ENCODE measurements around the gene PRKX.
"Not testable (repeated sequence)": the region's sequence is repeated elsewhere in the genome, so short reads cannot be mapped to it uniquely, and the experiment has no call there.

Gene PRKX

GRCh38 chrX:3707673-3708274 is 5.7 kb downstream of the PRKX start:
- not testable (repeated sequence) for DNase-seq

- no peak for DNase-seq
These were observed 7.0 kb downstream of the PRKX start for GRCh38 chrX:3706481-3706880.

DNA sequence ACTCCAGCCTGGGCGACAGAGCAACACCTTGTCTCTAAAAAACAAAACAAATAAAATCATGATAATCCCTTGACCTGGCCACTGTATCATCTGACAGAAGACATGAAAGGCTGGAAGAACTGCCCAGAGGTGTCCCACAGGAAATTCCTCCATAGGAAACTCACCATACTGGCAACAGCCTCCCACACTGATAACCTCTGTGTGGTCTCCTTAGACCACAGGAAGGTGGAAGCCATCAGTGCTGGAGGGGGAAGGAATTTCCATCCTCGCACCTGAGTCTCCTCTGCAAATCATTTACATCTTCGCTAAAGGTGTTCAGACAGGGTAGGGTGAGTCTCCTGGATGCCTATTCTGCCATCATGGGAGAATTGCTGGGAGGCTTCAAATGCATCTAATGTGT is 10.2 kb downstream of the PRKX start:
- DNase-seq: not testable (repeated sequence)

GRCh38 chrX:3702095-3702494 is 11.4 kb downstream of the PRKX start:
- not testable (repeated sequence) for DNase-seq

- DNase-seq: not testable (repeated sequence)
These were observed 12.0 kb downstream of the PRKX start for GRCh38 chrX:3701445-3701928.

GRCh38 chrX:3699821-3700381 is 13.5 kb downstream of the PRKX start:
- no peak for DNase-seq

DNA sequence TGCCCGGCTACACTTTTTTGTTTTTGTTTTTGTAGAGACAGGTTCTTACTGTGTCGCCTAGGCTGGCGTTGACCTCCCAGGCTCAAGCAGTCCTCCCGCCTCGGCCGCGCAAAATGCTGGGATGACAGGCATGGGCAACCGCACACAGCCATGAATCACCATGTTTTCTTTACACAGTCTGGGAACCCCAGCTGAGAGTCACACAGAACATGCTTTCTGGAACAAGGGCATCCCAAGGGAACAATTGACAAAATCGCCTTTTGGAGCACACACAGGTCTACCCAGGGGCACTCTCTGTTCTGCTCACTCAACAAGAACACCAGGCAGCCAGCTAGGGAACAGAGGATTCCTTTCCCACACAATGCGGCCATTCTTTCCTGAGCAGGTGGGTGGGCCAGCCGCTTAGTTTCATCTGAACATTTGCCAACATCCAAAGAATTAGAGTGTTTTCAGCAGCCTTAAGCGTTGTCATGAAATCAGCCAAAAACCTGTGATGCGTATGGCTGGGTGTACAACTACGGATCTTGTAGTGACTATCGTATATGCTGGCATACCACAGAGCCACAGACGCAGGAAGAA is 15.7 kb downstream of the PRKX start:
- DNase-seq: no peak

DNA sequence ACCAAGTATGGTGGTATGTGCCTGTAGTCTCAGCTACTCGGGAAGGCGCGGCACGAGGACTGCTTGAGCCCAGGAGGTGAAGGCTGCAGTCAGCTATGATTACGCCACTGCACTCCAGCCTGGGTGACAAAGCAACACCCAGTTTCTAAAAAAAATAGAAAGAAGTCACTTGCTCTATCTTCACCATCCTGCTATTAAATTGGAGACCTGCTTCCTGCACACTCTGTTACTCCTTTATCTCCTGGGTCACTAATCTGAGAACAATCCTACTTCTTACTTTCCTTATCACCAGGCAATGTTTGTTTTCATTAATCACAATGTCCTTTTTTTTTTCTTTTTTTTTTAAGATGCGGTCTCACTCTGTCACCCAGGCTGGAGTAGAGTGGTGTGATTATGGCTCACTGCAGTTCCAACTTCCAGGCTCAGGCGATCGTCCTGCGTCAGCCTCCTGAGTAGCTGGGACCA is 16.2 kb downstream of the PRKX start:
- DNase-seq: no peak

GRCh38 chrX:3695536-3695935 is 17.9 kb downstream of the PRKX start:
- DNase-seq: no peak

DNA sequence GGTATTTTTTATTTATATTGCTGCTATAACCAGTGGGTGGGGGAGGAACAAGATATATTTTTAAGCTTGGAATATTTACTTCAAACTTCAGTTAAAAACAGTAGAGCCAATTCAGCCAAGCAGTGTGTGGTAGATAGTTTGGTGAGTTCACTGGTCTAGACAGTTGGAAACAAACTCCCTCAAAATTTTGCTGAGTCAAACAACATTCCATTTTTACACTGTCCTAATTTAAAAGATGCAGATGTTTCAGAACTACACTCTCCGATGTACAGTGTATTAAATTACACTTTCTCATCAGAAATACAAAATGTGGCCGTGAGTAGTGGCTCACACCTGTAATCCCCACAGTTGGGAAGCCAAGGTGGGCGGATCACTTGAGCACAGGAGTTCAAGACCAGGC is 23.3 kb downstream of the PRKX start:
- DNase-seq: no peak

- DNase-seq: not testable (repeated sequence)
These were observed 30.2 kb downstream of the PRKX start for GRCh38 chrX:3683236-3683635.

DNA sequence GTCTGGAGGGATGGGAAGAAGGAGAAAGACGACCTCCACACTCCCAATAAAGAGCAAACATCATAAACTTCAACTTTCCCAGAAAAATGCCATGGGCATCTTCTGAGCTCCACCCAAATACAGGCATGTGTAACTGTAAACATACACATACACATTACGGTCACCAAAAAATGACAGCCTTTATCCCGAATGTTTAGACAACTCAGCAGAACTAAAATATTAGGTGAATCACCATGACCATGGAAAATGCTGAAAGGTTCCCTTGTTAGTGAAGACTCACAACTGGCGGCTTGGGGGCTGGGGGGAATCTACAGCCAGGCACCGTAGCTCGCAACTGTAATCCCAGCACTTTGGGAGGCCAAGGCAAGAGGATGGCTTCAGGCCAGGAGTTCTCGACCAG is 33.0 kb downstream of the PRKX start:
- no peak for DNase-seq

DNA sequence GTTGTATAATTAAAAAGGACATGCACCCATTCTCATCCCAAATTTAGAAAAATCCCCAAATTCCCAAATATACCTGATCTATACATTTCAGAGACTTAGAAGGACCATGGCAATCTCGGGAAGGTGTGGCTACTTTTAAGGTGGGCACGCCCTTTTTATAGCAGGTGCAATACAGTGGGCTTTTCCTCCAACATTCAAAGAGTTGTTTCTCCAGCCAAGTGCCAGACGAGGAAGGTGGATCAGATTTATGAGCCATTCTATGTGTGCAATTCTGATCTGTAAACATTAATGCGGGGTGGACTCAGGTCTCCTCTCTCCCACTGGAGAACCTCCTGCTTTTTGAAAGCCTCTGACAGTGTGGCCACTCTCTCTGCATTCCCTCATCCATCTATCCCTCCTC is 33.8 kb downstream of the PRKX start:
- no peak for DNase-seq

DNA sequence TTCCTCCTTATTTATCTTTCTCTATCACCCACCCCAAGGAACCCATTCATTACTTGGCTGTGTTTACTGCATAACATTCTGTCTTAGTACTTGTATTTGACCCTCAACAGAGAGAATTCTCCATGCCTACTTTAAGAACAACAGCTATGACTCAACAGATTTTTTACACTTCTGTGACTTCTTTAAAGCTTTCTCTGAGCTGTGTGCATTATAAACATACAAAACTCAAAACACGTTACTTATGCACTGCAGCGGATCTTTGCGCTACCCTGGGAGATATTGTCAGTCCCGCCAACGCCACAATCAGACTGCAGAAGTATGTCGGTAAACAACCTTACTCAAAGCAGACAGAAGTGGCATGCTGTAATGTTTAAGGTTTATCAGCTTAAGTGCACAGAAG is 35.1 kb downstream of the PRKX start:
- no peak for DNase-seq

DNA sequence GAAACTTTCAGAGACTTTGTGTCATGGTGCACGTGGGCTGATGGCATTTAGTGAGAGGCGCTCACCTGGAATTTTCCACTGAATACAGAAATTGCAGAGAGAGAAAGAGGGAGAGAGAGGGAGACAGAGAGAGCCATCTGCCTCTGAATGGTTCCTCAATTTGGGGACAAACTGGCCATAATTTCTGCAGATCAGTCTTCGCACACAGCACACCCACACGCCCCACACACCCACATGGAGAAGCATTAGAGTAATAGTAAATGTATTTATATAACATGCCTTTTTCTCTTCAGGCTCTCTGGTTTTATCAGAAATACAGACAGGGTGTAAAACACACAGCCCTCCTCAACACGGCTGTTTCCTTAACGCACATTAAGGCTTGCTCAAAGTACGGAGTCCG is 38.6 kb downstream of the PRKX start:
- DNase-seq: no peak

GRCh38 chrX:3669841-3670475 is 43.5 kb downstream of the PRKX start:
- no peak for DNase-seq

- DNase-seq: no peak
These were observed 46.5 kb downstream of the PRKX start for GRCh38 chrX:3666975-3667374.

DNA sequence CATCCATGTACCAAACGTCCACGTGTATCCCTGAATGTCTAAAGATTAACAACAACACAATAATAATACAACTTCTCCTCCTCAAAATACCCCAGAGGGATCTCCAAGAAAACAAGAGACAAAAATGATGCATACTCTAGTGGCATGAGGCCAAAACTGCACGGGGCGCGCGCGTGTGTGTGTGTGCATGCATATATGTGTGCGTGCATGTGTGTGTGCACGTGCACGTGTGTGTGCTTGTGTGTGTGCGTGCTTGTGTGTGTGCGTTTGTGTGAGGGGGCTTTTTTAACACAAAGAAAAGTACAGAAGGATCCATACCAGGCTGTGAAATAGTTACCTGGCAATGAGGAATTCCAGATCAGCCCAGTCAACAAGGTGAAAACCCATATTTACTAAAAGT is 48.5 kb downstream of the PRKX start:
- no peak for DNase-seq

GRCh38 chrX:3663576-3664250 is 49.7 kb downstream of the PRKX start:
- DNase-seq: not testable (repeated sequence)

GRCh38 chrX:3659761-3660160 is 53.7 kb downstream of the PRKX start:
- no peak for DNase-seq

DNA sequence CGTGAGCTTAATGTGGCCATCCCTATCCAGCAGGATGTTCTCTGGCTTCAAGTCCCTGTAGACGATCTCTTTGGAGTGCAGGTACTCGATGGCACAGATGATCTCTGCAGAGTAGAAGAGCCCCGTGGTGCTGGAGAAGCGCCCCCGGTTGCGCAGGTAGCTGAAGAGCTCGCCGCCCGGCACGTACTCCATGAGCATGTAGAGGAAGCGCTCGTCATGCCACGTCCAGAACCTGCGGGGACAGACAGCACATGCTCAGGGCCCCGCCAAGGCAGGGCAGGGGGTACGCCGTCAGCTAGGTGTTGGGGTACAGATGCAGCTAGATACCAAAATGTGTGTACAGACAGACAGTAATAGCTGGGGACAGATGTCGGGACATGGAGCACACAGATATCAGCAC is 58.3 kb downstream of the PRKX start:
- DNase-seq: no peak

DNA sequence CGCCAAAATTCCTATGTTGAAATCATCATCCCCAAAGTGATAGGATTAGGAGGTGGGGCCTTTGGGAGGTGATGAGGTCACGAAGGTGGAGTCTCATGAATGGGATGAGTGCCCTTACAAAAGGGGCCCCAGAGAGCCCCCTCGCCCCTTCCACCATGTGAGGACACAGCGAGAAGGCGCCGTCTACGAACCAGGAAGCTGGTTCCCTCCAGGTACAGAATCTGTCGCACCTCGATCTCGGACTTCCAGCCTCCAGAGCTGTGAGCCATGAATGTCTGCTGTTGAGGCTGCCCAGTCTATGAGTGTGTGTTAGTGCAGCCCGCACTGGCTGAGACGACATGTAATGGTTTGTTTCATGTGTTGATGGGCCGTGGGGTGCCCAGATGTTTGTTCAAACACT is 60.3 kb downstream of the PRKX start:
- DNase-seq: no peak

DNA sequence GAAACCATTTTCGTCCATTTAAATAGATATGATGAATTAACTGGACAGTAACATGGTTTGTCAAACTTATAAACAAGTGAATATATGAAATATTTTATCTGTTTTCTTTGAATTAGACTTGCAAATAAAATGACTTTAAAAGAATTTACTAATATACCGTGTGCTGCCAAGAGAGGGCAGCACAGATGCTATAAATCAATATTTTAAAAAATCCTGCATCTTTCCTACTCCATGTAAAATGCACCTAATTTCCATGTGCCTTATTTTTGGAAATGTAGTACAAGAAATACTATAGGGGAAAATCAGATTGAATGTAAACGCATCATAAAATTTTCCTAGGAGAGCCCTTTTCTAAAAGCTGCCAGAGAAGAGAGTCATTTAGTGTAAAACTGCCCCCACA is 62.2 kb downstream of the PRKX start:
- DNase-seq: no peak

GRCh38 chrX:3648084-3648483 is 65.4 kb downstream of the PRKX start:
- no peak for DNase-seq

Data from stimulated activated CD4-positive, alpha-beta T cell treated with anti-CD3 and anti-CD28 coated beads, Interleukin-2, amount 100 ng/mL, for 24 hours (primary cell).